H1 (cell line): ENCODE data around the gene MACROD1. TPM values are rescaled to one million over a fixed set of nuclear protein-coding genes. Genes with fewer than 3 reads are reported as not detected.

Experiments used
- ASH2L ChIP-seq: fragments of 200-600, 300-600 bp; sonication (generic); IDR thresholded peaks from one replicate; pipeline ENCODE4 v1.7.1; 2017; ENCODE audit warnings: low read length
- CHD1 ChIP-seq: IDR thresholded peaks from 2 replicates; pipeline ENCODE4 v1.6.1; 2012; ENCODE audit warnings: low read depth, low read length, improper control_type of control experiment
- EZH2 ChIP-seq: fragments of 200-600 bp; sonication (generic); IDR thresholded peaks from 2 replicates; pipeline ENCODE4 v1.7.1; 2012; ENCODE audit warnings: low read depth, mild to moderate bottlenecking, moderate library complexity, low read length, inconsistent platforms; ENCODE audit not compliant: severe bottlenecking
- PHF8 ChIP-seq: fragments of 200-600 bp; sonication (generic); conservative IDR thresholded peaks from 2 replicates; pipeline ENCODE4 v1.7.1; 2012; ENCODE audit warnings: low read depth, mild to moderate bottlenecking, inconsistent platforms, low read length, moderate library complexity
- SAP30 ChIP-seq: fragments of 300-600 bp; sonication (generic); IDR thresholded peaks from 2 replicates; pipeline ENCODE4 v1.7.1; 2012; ENCODE audit warnings: low read length, moderate library complexity, mild to moderate bottlenecking, inconsistent platforms; ENCODE audit not compliant: insufficient read depth, insufficient replicate concordance
- polyA plus RNA-seq, 7 experiments: library from polyadenylated mRNA; depleted of rRNA in 3 of 7; stranded (reverse) in 5 of 7; unstranded in 2 of 7; fragments of >200 nt in 5 of 7; fragments of 200-250 nt in 2 of 7; gene quantifications; 1 replicate in 5 of 7; 2 replicates in 1 of 7; 4 replicates in 1 of 7; pipeline versions ENCODE4 v1.2.1 to v1.2.3, GENCODE V29; 2011 to 2013; ENCODE audit warnings: missing spikeins in 2 of 7, mixed read lengths in 2 of 7
- total RNA-seq: library from RNA; stranded (reverse); fragmentation: NEBNext Ultra II Directional; extraction: Animal tissue kit (Norgen Biotek cat#: 25700); gene quantifications from 2 replicates; pipeline ENCODE4 v1.2.1, GENCODE V29; 2021

Gene MACROD1
- total and polyA plus RNA-seq, 2 of the 8 experiments (the other 6 are each of a cell fraction or from before 2014, with no cell fraction given) = 19.5 to 34.1 TPM

- TF ChIP-seq EZH2 (no peak), CHD1 (no peak), PHF8 (no peak), ASH2L (no peak), SAP30 (no peak)
Measured at GRCh38 chr11:64126796-64127195, 39.1 kb downstream of the MACROD1 start (continued).
